Ovary (tissue), 3 donors: Measurements from ENCODE around the gene EIF3B.

Experiments
- EP300 ChIP-seq: sonication (generic); formaldehyde crosslinking; IDR thresholded peaks from one replicate; pipeline ENCODE4 v1.6.1; 2017; ENCODE audit warnings: antibody characterized with exemption
- TF ChIP-seq, protein P1 (sequence below), 3 donors: fragments of 450-650 bp in 2 of 3; fragments of 200-600 bp in 1 of 3; IDR thresholded peaks; one replicate each; pipeline versions ENCODE4 v1.5.1 to v1.8.0; 2016 to 2022; ENCODE audit warnings: antibody characterized with exemption in 3 of 3, mild to moderate bottlenecking in 1 of 3
- donor health status: DM: no; HTN: no; CAD: no.

DNA sequence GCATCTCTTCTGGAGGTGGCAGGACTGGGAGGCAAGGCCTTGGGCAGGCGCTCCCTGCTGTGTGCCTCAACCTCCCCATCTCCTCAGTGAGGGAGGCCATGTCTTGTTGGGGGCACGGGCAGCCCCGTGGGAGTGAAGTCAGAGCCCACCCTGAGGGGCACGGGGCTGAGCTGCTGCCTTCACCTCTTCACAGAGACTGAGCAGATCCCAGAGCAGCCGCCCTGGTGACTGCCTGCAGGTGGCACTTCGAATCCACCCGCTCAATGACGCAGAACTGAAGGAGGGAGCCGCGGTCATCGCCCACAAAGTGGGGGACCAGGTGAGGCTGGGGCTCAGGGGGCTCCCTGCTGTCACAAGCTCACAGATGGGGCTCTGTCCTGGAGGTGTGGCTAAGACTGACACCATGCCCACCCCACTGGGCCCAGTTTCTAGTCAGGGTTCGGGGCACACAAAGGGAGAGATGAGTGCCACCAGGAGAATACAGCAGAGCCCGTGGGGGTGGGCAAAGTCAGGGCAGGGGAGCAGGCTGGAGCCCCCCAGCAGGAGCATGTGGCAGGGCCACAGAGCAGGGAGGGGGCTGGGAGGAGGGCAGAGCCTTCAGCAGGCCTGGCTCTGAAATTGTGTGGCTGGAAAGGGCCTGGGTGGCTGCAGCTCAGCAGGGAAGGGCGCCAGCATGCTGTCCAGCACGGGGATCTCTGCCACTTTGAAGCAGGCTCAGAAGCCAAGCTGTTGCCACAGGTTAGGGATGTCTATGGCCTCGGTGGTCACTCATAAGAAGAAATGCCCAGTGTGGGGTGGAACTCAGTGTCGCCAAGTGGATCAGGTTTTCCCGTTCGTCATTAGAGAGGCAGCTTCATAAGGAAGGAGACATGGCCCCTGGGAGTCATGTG is 30.0 kb downstream of the EIF3B start:
- TF ChIP-seq, protein P1, sequence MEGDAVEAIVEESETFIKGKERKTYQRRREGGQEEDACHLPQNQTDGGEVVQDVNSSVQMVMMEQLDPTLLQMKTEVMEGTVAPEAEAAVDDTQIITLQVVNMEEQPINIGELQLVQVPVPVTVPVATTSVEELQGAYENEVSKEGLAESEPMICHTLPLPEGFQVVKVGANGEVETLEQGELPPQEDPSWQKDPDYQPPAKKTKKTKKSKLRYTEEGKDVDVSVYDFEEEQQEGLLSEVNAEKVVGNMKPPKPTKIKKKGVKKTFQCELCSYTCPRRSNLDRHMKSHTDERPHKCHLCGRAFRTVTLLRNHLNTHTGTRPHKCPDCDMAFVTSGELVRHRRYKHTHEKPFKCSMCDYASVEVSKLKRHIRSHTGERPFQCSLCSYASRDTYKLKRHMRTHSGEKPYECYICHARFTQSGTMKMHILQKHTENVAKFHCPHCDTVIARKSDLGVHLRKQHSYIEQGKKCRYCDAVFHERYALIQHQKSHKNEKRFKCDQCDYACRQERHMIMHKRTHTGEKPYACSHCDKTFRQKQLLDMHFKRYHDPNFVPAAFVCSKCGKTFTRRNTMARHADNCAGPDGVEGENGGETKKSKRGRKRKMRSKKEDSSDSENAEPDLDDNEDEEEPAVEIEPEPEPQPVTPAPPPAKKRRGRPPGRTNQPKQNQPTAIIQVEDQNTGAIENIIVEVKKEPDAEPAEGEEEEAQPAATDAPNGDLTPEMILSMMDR (IDR thresholded peaks at IDR 0.05): no peak
- no peak for TF ChIP-seq EP300
